Measurements from ENCODE around the gene SLC22A23.

The SLC22A23 gene

GRCh38 chr6:3443221-3443515 is 13.7 kb downstream of the SLC22A23 start:
- DNase-seq (ENCODE audit: insufficient read length, low spot score) (no peak), FAIRE-seq (no peak)
- no peak for TF ChIP-seq CTCF (IDR thresholded peaks at IDR 0.05; ENCODE audit: insufficient read depth, missing control alignments)

- DNase-seq (ENCODE audit: insufficient read length, low spot score) (no peak), FAIRE-seq (no peak)
- TF ChIP-seq CTCF (IDR thresholded peaks at IDR 0.05; ENCODE audit: insufficient read depth, missing control alignments), result no peak
Measured at GRCh38 chr6:3442431-3443220, 14.2 kb downstream of the SLC22A23 start.

- no peak for DNase-seq (ENCODE audit: insufficient read length, low spot score)
- FAIRE-seq, result no peak
- no peak for TF ChIP-seq CTCF (IDR thresholded peaks at IDR 0.05; ENCODE audit: insufficient read depth, missing control alignments)
Measured at GRCh38 chr6:3440911-3441310, 15.9 kb downstream of the SLC22A23 start.

- DNase-seq (ENCODE audit: insufficient read length, low spot score) (no peak), FAIRE-seq (no peak)
- no peak for TF ChIP-seq CTCF (IDR thresholded peaks at IDR 0.05; ENCODE audit: insufficient read depth, missing control alignments)
Measured at GRCh38 chr6:3439961-3440360, 16.9 kb downstream of the SLC22A23 start.

GRCh38 chr6:3438190-3439167 is 18.4 kb downstream of the SLC22A23 start:
- TF ChIP-seq CTCF (IDR thresholded peaks at IDR 0.05; ENCODE audit: insufficient read depth, missing control alignments), result no peak
- no peak for FAIRE-seq
- no peak for DNase-seq (ENCODE audit: insufficient read length, low spot score)

- DNase-seq (ENCODE audit: insufficient read length, low spot score) (no peak), FAIRE-seq (no peak)
- no peak for TF ChIP-seq CTCF (IDR thresholded peaks at IDR 0.05; ENCODE audit: insufficient read depth, missing control alignments)
Measured at GRCh38 chr6:3433005-3433404, 23.8 kb downstream of the SLC22A23 start.

All from D721Med (cell line).